ENCODE results near the gene ETHE1.
A peak's percentile ranks its signal among the peaks of the same experiment; 100 is the strongest.

The ETHE1 gene

GRCh38 chr19:43481701-43482100, 45.3 kb downstream of the ETHE1 start:
- H3K4me3 ChIP-seq: no peak overlapping the region

GRCh38 chr19:43480574-43480973, 46.4 kb downstream of the ETHE1 start:
- no peak overlapping the region for H3K4me3 ChIP-seq
- no peak for TF ChIP-seq CTCF (IDR thresholded peaks at IDR 0.05)
- no peak overlapping the region for H3K27ac ChIP-seq
- no peak for DNase-seq (ENCODE audit: low spot score)

More at GRCh38 chr19:43481701-43482100, 45.3 kb downstream of the ETHE1 start:
- DNase-seq (ENCODE audit: low spot score): no peak
- no peak overlapping the region for H3K27ac ChIP-seq
- no peak for TF ChIP-seq CTCF (IDR thresholded peaks at IDR 0.05)

DNA sequence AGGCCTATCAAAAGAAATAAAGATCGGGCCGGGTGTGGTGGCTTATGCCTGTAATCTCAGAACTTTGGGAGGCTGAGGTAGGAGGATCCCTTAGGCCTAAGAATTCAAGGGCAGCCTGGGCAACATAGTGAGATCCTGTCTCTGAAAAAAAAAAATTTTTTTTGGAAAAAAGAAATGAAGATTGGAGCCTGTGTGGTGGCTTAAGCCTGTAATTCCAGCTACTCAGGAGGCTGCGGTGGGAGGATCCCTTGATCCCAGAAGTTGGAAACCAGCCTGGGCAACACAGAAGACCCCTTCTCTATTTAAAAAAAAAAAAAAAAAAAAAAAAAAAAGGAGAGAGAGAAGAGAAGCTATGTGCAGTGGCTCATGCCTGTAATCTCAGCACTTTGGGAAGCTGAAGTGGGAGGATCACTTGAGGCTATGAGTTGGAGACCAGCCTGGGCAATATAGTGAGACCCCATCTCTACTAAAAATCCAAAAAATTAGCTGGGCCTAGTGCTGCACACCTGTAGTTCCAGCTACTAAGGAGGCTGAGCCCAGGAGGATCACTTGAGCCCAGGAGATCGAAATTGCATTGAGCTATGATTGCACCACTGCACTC, 46.9 kb downstream of the ETHE1 start:
- no peak for TF ChIP-seq CTCF (IDR thresholded peaks at IDR 0.05)
- DNase-seq (ENCODE audit: low spot score): no peak

GRCh38 chr19:43479226-43479625, 47.8 kb downstream of the ETHE1 start:
- Histone ChIP-seq H3K4me3 (no peak overlapping the region), H3K27ac (no peak overlapping the region)
- no peak for DNase-seq (ENCODE audit: low spot score)
- TF ChIP-seq CTCF (IDR thresholded peaks at IDR 0.05): no peak

More for the DNA sequence above, 46.9 kb downstream of the ETHE1 start:
- Histone ChIP-seq H3K27ac (no peak overlapping the region), H3K4me3 (no peak overlapping the region)

DNA sequence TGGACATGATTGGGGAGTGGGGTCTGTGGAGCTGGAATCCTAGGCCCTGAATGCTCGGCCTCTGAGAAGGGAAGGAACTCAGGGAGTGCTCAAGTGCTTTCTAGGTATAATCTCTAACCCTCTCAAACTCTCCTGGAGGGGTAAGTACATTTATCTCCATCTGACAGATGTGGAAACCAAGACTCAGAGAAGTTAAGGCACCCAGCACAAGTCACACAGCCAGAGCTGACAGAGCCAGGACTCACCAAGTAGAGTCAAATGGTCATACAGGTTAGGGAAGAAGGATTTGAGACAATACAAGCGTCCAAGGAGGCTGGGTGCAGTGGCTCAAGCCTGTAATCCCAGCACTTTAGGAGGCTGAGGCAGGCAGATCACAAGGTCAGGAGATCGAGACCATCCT, 48.7 kb downstream of the ETHE1 start:
- no peak for TF ChIP-seq CTCF (IDR thresholded peaks at IDR 0.05)
- H3K27ac ChIP-seq: no peak overlapping the region
- no peak overlapping the region for H3K4me3 ChIP-seq
- DNase-seq (ENCODE audit: low spot score): no peak

- TF ChIP-seq CTCF (IDR thresholded peaks at IDR 0.05): no peak
- no peak for DNase-seq (ENCODE audit: low spot score)
- Histone ChIP-seq H3K4me3 (no peak overlapping the region), H3K27ac (peak overlapping the region in 1 of 2 donors; percentile 28)
Observed at GRCh38 chr19:43476606-43477005, 50.4 kb downstream of the ETHE1 start.

GRCh38 chr19:43474986-43475705, 51.9 kb downstream of the ETHE1 start:
- H3K4me3 ChIP-seq: peak overlapping the region; percentile 73
- peak; percentile 98 for DNase-seq (ENCODE audit: low spot score)
- TF ChIP-seq CTCF (IDR thresholded peaks at IDR 0.05): no peak

More at GRCh38 chr19:43474986-43475705, 51.9 kb downstream of the ETHE1 start:
- peak overlapping the region; percentile 65 to 86 for H3K27ac ChIP-seq
